Measurements from ENCODE around the gene NVL.

NVL gene

GRCh38 chr1:224192082-224192788 lies 137.7 kb downstream of the NVL start:
- no peak for FAIRE-seq

GRCh38 chr1:224189561-224189960 lies 140.4 kb downstream of the NVL start:
- no peak for FAIRE-seq

GRCh38 chr1:224188286-224188685 lies 141.7 kb downstream of the NVL start:
- FAIRE-seq = no peak

- FAIRE-seq = no peak
These were observed 144.8 kb downstream of the NVL start for GRCh38 chr1:224185208-224185607.

- FAIRE-seq = no peak
These were observed 146.2 kb downstream of the NVL start for GRCh38 chr1:224183591-224184312.

- FAIRE-seq = no peak
These were observed 146.9 kb downstream of the NVL start, which contains the start of gene DEGS1 for GRCh38 chr1:224182866-224183590. DEGS1 (plus strand) TSS chr1:224183240; CDS start chr1:224183337, 97 bp downstream.

GRCh38 chr1:224182057-224182865 lies 147.7 kb downstream of the NVL start:
- FAIRE-seq = no peak

- FAIRE-seq = no peak
These were observed 148.5 kb downstream of the NVL start for GRCh38 chr1:224181453-224181810.

GRCh38 chr1:224180783-224181452 lies 149.1 kb downstream of the NVL start:
- no peak for FAIRE-seq

GRCh38 chr1:224178894-224179293 lies 151.1 kb downstream of the NVL start:
- no peak for FAIRE-seq

- FAIRE-seq = no peak
These were observed 152.5 kb downstream of the NVL start for GRCh38 chr1:224177356-224177999.

Data from A204.1 (cell line).